ENCODE measurements around the gene MIEN1. TPM values are rescaled to one million over a fixed set of nuclear protein-coding genes. Genes with fewer than 3 reads are reported as not detected.

The MIEN1 gene
- total RNA-seq, 1 experiment from 2014 or later = 50.8 TPM

- no peak for DNase-seq
- Mint-ChIP-seq H3K9me3 (no peaks in the 10 kb centered on the region; a peak in 1 of 5 replicates), H3K4me3 (no peak overlapping the region), H3K27ac (no peak overlapping the region), H3K36me3 (ENCODE audit: insufficient read depth in 1 of 3, low read depth in 3 of 3) (no peaks in the 10 kb centered on the region), H3K27me3 (ENCODE audit: low read depth) (peaks cover 33% of the 10 kb centered on the region), H3K4me1 (peaks cover 6 to 17% of the 10 kb centered on the region in 2 experiments)
- no peak overlapping the region for H2BK12ac ChIP-seq (ENCODE audit: insufficient read length, low read depth, low read length)
- no peak overlapping the region for H4K8ac ChIP-seq (replicated peaks; ENCODE audit: insufficient read length, low read depth, low read length)
- no CpG with 5 or more reads among the region's 10 CpGs for WGBS (ENCODE audit: extremely low coverage, insufficient read length, low lambda C conversion rate)
- H2AFZ ChIP-seq (ENCODE audit: low read length) = no peak overlapping the region
- no peak overlapping the region for H3K23ac ChIP-seq (ENCODE audit: insufficient read length, low read depth, low read length)
- H3K9me3 ChIP-seq (ENCODE audit: control insufficient read depth, low read depth, low read length) = no peaks in the 10 kb centered on the region
- no peak overlapping the region for H4K91ac ChIP-seq (ENCODE audit: insufficient read length, low read depth, low read length)
- no peak overlapping the region for H4K5ac ChIP-seq (ENCODE audit: insufficient read length, low read depth, low read length)
- H3K27me3 ChIP-seq (ENCODE audit: insufficient read depth, low read length) = no peaks in the 10 kb centered on the region
- H4K20me1 ChIP-seq (ENCODE audit: control insufficient read depth, insufficient read depth, insufficient read length) = no peaks in the 10 kb centered on the region
- H3K56ac ChIP-seq (ENCODE audit: insufficient read length, low read depth, low read length) = no peak overlapping the region
- no peak overlapping the region for H2BK20ac ChIP-seq (ENCODE audit: low read depth, low read length, poor library complexity, severe bottlenecking)
- no peak overlapping the region for H3K4ac ChIP-seq (ENCODE audit: low read depth, low read length)
- H3K27ac ChIP-seq (ENCODE audit: insufficient read length, low read depth, low read length) = no peak overlapping the region
- no peak overlapping the region for H3T11ph ChIP-seq (ENCODE audit: low read length)
- H3K18ac ChIP-seq (ENCODE audit: insufficient read length, low read depth, low read length) = no peak overlapping the region
- H2BK15ac ChIP-seq (ENCODE audit: low read depth, low read length) = no peak overlapping the region
- TF ChIP-seq CTCF (conservative IDR thresholded peaks at IDR 0.05) = no peak
- H2BK120ac ChIP-seq (ENCODE audit: low read depth, low read length, poor library complexity, severe bottlenecking) = no peak overlapping the region
- no peak overlapping the region for H3K4me2 ChIP-seq (ENCODE audit: insufficient read depth, insufficient read length, low read length)
- no peaks in the 10 kb centered on the region for H3K4me1 ChIP-seq (ENCODE audit: insufficient read depth, low read length)
- H2BK5ac ChIP-seq (ENCODE audit: insufficient read length, low read length) = no peak overlapping the region
- H3K79me1 ChIP-seq (ENCODE audit: insufficient read depth, low read depth, low read length, poor library complexity, severe bottlenecking) = no peaks in the 10 kb centered on the region
- H3K23me2 ChIP-seq (ENCODE audit: insufficient read length, low read depth, low read length, poor library complexity, severe bottlenecking) = no peaks in the 10 kb centered on the region
- H2AK5ac ChIP-seq (ENCODE audit: insufficient read length, low read length) = no peak overlapping the region
- no peaks in the 10 kb centered on the region for H3K79me2 ChIP-seq (ENCODE audit: insufficient read depth, low read length)
- H3K9ac ChIP-seq (ENCODE audit: extremely low read depth, insufficient read length, low read length) = no peak overlapping the region
- no peak overlapping the region for H3K14ac ChIP-seq (ENCODE audit: insufficient read depth, low read length)
Observed at GRCh38 chr17:39761861-39762496, 31.6 kb upstream of the MIEN1 start.

All from H9 (cell line).